Lung (tissue), 12 donors: ENCODE data around the gene KIZ. TPM values are rescaled to one million over a fixed set of nuclear protein-coding genes. Genes with fewer than 3 reads are reported as not detected.
A peak's percentile ranks its signal among the peaks of the same experiment; 100 is the strongest.

Experiments
- ATAC-seq: fragments of 200-7000 bp; cut with Tn5 transposase; one replicate; pipeline ENCODE4 v1.9.1; 2020; ENCODE audit warnings: moderate number of reproducible peaks; ENCODE audit not compliant: insufficient read depth, low FRiP score
- DNase-seq, 3 donors: peaks; one replicate each; pipeline ENCODE4 v3.0.0-alpha.2; 2013 to 2017
- H3K27ac ChIP-seq, 2 donors: one replicate each; pipeline ENCODE4 v1.5.1; 2013; ENCODE audit warnings: mild to moderate bottlenecking in 2 of 2, moderate library complexity in 2 of 2, control low read depth in 1 of 2, inconsistent platforms in 1 of 2, low read depth in 1 of 2, low read length in 1 of 2
- H3K27me3 ChIP-seq, 3 donors: one replicate each; pipeline ENCODE4 v1.5.1; 2013; ENCODE audit warnings: low read length in 2 of 3; ENCODE audit not compliant: control insufficient read depth in 3 of 3, insufficient read depth in 3 of 3
- H3K36me3 ChIP-seq, 4 donors: one replicate each; pipeline ENCODE4 v1.5.1; 2013; ENCODE audit warnings: low read length in 4 of 4, mild to moderate bottlenecking in 1 of 4, moderate library complexity in 1 of 4; ENCODE audit not compliant: control insufficient read depth in 4 of 4, insufficient read depth in 4 of 4
- H3K4me1 ChIP-seq, 5 donors: one replicate each; pipeline ENCODE4 v1.5.1; 2013; ENCODE audit warnings: low read length in 5 of 5, mild to moderate bottlenecking in 2 of 5, moderate library complexity in 1 of 5; ENCODE audit not compliant: control insufficient read depth in 5 of 5, insufficient read depth in 5 of 5
- H3K4me3 ChIP-seq: one replicate; pipeline ENCODE4 v1.5.1; 2013; ENCODE audit warnings: mild to moderate bottlenecking, control low read depth, moderate library complexity
- H3K9ac ChIP-seq, 2 donors: one replicate each; pipeline ENCODE4 v1.5.1; 2013; ENCODE audit warnings: low read length in 2 of 2, control low read depth in 1 of 2; ENCODE audit not compliant: insufficient read depth in 1 of 2
- H3K9me3 ChIP-seq, 4 donors: one replicate each; pipeline ENCODE4 v1.5.1; 2013; ENCODE audit warnings: low read length in 3 of 4, mild to moderate bottlenecking in 1 of 4, moderate library complexity in 1 of 4; ENCODE audit not compliant: control insufficient read depth in 4 of 4, insufficient read depth in 3 of 4
- WGBS, 2 donors: extraction: QIAGEN DNeasy Blood & Tissue Kit; methylation state at CpG; one replicate each; pipeline ENCODE4 v1.1.7; 2013; 5-methylcytosine and 5-hydroxymethylcytosine counted together
- polyA plus RNA-seq, 2 donors: library from polyadenylated mRNA; stranded (reverse); fragments of 200-250 nt; gene quantifications; one replicate each; pipeline ENCODE4 v1.2.1, GENCODE V29; 2013
- total RNA-seq, 2 donors: library from RNA; depleted of rRNA in 1 of 2; stranded (reverse); fragments of >200 nt in 1 of 2; gene quantifications; one replicate each; pipeline ENCODE4 v1.2.1, GENCODE V29; 2014 to 2021
- TF ChIP-seq, protein P1 (sequence below): IDR thresholded peaks from 2 replicates; pipeline ENCODE4 v1.5.1; 2012; ENCODE audit warnings: mild to moderate bottlenecking; ENCODE audit errors: control extremely low read depth, extremely low read depth
- donor health status: control.
- donor health status: control.
- donor health status: Bipolar disorder and iron deficiency.
- donor health status: healthy.
- donor health status: DM: yes; HTN: yes; CAD: no.

The KIZ gene
- total and polyA plus RNA-seq, 4 donors = 4.1 to 22.5 (median 9.1) TPM

DNA sequence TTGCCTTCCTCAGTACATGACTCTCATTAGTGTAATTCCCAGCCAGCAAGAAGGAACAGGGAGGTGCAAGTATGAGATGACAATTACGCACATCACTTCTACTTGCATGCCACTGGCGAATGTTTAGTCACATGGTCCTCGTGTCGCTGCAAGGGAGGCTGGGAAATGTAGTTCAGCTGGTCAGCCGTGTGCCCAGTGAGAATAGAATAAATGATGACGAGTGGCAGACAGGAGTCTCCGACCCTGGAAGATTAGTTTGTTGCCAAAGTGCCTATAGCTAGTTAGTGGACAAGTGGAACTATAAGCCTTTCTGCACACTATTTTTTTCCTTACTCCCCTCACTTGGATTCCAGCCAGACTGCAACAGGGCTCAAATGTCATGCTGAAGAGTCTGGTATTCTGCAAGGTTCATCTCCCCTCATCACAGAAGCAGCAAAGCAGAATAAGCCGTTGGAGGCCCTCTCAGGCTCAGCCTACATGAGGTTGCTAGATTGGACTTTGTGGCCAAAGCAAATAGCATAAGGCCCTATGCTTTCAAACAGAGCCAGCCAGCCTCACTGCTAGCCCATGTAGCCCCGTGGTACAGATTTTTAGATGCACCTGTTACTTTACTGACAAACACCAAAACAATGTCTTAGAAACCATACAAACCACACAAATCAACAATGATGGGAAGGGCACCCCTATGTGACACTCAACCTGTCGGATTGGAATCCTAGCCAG, 29.4 kb upstream of the KIZ start:
- Histone ChIP-seq H3K27me3 (peaks cover 10 to 95% (median 87%) of the 10 kb centered on the region in 3 donors), H3K9me3 (no peaks in the 10 kb centered on the region), H3K4me3 (no peak overlapping the region), H3K4me1 (peaks cover 0 to 13% (median 0%) of the 10 kb centered on the region in 5 donors), H3K9ac (no peak overlapping the region), H3K27ac (no peak overlapping the region), H3K36me3 (no peaks in the 10 kb centered on the region)
- ATAC-seq (no peak), DNase-seq (no peak)
- WGBS, 2 donors = 39 to 44% methylated on average over 10 of the region's 10 CpGs
- TF ChIP-seq, protein P1, sequence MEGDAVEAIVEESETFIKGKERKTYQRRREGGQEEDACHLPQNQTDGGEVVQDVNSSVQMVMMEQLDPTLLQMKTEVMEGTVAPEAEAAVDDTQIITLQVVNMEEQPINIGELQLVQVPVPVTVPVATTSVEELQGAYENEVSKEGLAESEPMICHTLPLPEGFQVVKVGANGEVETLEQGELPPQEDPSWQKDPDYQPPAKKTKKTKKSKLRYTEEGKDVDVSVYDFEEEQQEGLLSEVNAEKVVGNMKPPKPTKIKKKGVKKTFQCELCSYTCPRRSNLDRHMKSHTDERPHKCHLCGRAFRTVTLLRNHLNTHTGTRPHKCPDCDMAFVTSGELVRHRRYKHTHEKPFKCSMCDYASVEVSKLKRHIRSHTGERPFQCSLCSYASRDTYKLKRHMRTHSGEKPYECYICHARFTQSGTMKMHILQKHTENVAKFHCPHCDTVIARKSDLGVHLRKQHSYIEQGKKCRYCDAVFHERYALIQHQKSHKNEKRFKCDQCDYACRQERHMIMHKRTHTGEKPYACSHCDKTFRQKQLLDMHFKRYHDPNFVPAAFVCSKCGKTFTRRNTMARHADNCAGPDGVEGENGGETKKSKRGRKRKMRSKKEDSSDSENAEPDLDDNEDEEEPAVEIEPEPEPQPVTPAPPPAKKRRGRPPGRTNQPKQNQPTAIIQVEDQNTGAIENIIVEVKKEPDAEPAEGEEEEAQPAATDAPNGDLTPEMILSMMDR = no peak

DNA sequence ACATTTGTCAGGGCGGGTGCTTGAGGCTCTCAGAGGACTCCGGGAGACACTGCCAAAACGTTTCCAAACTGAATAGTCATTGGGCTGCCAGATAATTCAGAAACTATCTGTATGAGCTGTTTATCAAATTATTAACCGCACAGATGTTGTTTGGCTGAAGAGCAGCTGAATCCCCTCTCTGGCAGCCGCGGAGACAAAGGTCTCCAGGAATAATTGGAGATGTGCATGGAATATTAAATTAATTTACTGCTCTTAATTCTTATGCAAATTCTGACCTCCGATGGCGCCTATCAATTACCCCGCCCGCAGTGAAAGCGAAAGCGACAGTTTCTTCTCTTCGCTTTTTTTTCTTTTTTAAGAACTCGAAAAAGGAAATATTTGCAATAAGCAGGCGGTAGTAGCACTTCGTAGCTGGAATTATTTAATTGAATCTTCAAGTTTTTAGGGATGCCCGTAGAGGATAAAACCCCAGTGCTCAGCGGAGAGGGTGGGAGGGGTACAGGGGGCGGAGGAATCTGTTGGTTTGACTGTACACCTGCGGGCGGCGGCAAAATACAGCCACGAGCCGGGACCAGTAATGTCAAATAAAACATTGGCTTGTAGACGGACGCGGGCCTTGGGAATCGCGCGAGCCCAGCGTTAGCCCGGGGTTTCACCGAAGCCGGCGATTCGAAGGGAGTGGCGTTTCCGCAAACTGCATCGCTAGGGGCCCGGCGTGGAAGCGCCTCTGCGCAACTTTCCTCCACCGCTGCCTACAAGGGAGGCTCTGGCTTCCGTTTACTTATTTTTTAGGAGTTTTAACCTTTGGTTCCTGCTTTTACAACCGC, 25.9 kb upstream of the KIZ start:
- TF ChIP-seq, protein P1 = no peak
- WGBS, 2 donors = 2 to 7% methylated on average over 46 of the region's 46 CpGs
- Histone ChIP-seq H3K4me1 (peaks cover 0 to 22% (median 0%) of the 10 kb centered on the region in 5 donors), H3K4me3 (peak overlapping the region; percentile 24), H3K36me3 (no peaks in the 10 kb centered on the region), H3K9ac (no peak overlapping the region), H3K27me3 (peaks cover 2 to 100% (median 96%) of the 10 kb centered on the region in 3 donors), H3K9me3 (peaks cover 0 to 10% (median 0%) of the 10 kb centered on the region in 4 donors), H3K27ac (no peak overlapping the region)
- ATAC-seq = no peak
- peak; percentile 34 to 41 (median 39) for DNase-seq

DNA sequence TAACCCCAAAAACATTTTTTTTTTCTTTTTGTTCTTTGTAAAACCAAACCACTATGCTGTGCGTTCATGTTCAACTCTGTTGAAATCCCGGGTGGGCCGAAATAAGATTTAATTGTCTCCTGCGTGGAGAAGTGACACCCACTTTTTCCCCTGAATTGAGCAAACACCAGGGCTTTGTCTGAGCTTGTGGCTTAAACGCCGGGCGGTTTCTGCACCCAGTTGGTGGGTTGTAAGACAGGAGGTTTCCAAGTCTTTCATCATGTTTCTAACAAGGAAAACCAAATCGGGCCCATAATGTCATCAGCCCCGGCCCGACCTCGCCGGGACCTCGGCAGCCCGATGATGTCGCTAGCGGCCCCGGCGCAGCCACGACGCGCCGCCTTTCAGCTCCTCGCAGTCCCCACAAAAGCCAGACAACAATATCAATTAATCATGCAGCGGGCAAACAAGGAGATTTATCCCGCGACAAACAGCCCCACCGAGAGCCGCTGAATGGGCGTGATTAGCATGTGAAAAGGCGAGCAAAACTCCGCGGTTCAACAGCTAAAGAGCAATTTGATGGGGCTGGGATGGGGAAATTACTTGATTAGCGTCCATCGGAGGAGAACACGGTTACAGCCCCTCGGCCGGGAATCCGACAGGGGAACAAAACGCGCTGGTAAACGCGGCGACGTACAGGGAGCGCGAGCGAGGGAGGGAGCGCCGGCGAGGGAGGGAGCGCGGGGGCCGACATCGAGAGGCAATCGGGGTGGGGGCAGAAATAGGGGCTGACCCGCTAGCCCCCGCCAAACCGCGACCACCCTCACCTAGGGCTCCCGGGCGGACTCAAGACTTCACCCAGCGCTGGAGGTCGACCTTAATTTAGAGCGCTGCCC, 25.1 kb upstream of the KIZ start:
- WGBS, 2 donors = 2 to 6% methylated on average over 58 to 64 of the region's 64 CpGs
- DNase-seq (peak; percentile 20 to 39 (median 21)), ATAC-seq (no peak)
- Histone ChIP-seq H3K4me1 (peaks cover 0 to 24% (median 0%) of the 10 kb centered on the region in 5 donors), H3K9me3 (peaks cover 0 to 10% (median 0%) of the 10 kb centered on the region in 4 donors), H3K27me3 (peaks cover 7 to 99% (median 93%) of the 10 kb centered on the region in 3 donors), H3K27ac (no peak overlapping the region), H3K9ac (no peak overlapping the region), H3K36me3 (no peaks in the 10 kb centered on the region), H3K4me3 (no peak overlapping the region)
- TF ChIP-seq, protein P1 = no peak
